Nephron (organoid): ENCODE data around the gene DDX21.

Experiments
- H3K27ac Mint-ChIP-seq, 3 experiments: 2 replicates each; pipeline ENCODE4 v1.8.0; 2020; ENCODE audit warnings: mixed read lengths in 3 of 3, mild to moderate bottlenecking in 2 of 3, moderate library complexity in 1 of 3
- H3K27me3 Mint-ChIP-seq: 2 replicates; pipeline ENCODE4 v1.8.0; 2021; ENCODE audit warnings: low read depth, mild to moderate bottlenecking, moderate library complexity, mixed read lengths
- H3K36me3 Mint-ChIP-seq: 2 replicates; pipeline ENCODE4 v1.8.0; 2020; ENCODE audit warnings: low read depth, mixed read lengths
- H3K4me1 Mint-ChIP-seq: 2 replicates; pipeline ENCODE4 v1.8.0; 2020; ENCODE audit warnings: mixed read lengths
- H3K4me3 Mint-ChIP-seq, 3 experiments: 2 replicates each; pipeline ENCODE4 v1.8.0; 2020; ENCODE audit warnings: mild to moderate bottlenecking in 3 of 3, mixed read lengths in 3 of 3, moderate library complexity in 2 of 3
- H3K9me3 Mint-ChIP-seq: 2 replicates; pipeline ENCODE4 v1.8.0; 2020; ENCODE audit warnings: mixed read lengths
- CTCF ChIP-seq, 3 experiments: fragments of 200-600 bp; sonication (generic); IDR thresholded peaks; one replicate each; pipeline ENCODE4 v1.5.0; 2021; ENCODE audit warnings: antibody characterized with exemption in 3 of 3; ENCODE audit not compliant: unreplicated experiment in 3 of 3

Gene DDX21

GRCh38 chr10:69025370-69025896 lies 69.5 kb downstream of the DDX21 start:
- Mint-ChIP-seq H3K36me3 (no peaks in the 10 kb centered on the region), H3K9me3 (no peaks in the 10 kb centered on the region), H3K4me3 (no peak overlapping the region), H3K27ac (no peak overlapping the region), H3K27me3 (no peaks in the 10 kb centered on the region), H3K4me1 (no peaks in the 10 kb centered on the region)
- no peak for TF ChIP-seq CTCF (IDR thresholded peaks at IDR 0.05; ENCODE audit: unreplicated experiment in 3 of 3)

- no peaks in the 10 kb centered on the region for H3K4me1 Mint-ChIP-seq
- H3K4me3 Mint-ChIP-seq: no peak overlapping the region
- H3K27me3 Mint-ChIP-seq: peaks cover 8% of the 10 kb centered on the region
- no peaks in the 10 kb centered on the region for H3K36me3 Mint-ChIP-seq
- no peak overlapping the region for H3K27ac Mint-ChIP-seq
- peaks cover 3% of the 10 kb centered on the region for H3K9me3 Mint-ChIP-seq
- no peak for TF ChIP-seq CTCF (IDR thresholded peaks at IDR 0.05; ENCODE audit: unreplicated experiment in 3 of 3)
Measured at GRCh38 chr10:69033256-69033655, 77.3 kb downstream of the DDX21 start.
